Endodermal cell (in vitro differentiated cells): Measurements from ENCODE around the gene SMOC2. TPM values are rescaled to one million over a fixed set of nuclear protein-coding genes. Genes with fewer than 3 reads are reported as not detected.

Experiments used
- DNase-seq: peaks from one replicate; pipeline ENCODE4 v3.0.0-alpha.2; 2017
- H3K27ac ChIP-seq: 2 replicates; pipeline ENCODE4 v1.5.1; 2013; ENCODE audit warnings: mild to moderate bottlenecking, low read depth, low read length, moderate library complexity
- H3K27me3 ChIP-seq: 2 replicates; pipeline ENCODE4 v1.6.1; 2013; ENCODE audit warnings: mild to moderate bottlenecking, low read length, moderate library complexity; ENCODE audit not compliant: insufficient read depth, control insufficient read depth, poor library complexity, severe bottlenecking
- H3K36me3 ChIP-seq: 2 replicates; pipeline ENCODE4 v1.7.0; 2013; ENCODE audit warnings: mild to moderate bottlenecking, low read length, moderate library complexity; ENCODE audit not compliant: control insufficient read depth, insufficient read depth
- H3K4me1 ChIP-seq: one replicate; pipeline ENCODE4 v1.7.0; 2013; ENCODE audit warnings: low read length; ENCODE audit not compliant: control insufficient read depth, insufficient read depth
- H3K4me3 ChIP-seq: 2 replicates; pipeline ENCODE4 v1.5.1; 2013; ENCODE audit warnings: mild to moderate bottlenecking, low read length, moderate library complexity
- H3K9ac ChIP-seq: 2 replicates; pipeline ENCODE4 v1.6.1; 2013; ENCODE audit warnings: mild to moderate bottlenecking, low read length, moderate library complexity; ENCODE audit not compliant: poor library complexity, severe bottlenecking; ENCODE audit errors: extremely low read depth
- H3K9me3 ChIP-seq: 2 replicates; pipeline ENCODE4 v1.6.1; 2013; ENCODE audit warnings: mild to moderate bottlenecking, low read length, moderate library complexity; ENCODE audit not compliant: control insufficient read depth
- H3K27ac Mint-ChIP-seq: 2 replicates; pipeline ENCODE4 v1.8.0; 2020; ENCODE audit warnings: mixed read lengths
- H3K27me3 Mint-ChIP-seq: 2 replicates; pipeline ENCODE4 v1.8.0; 2021; ENCODE audit warnings: mild to moderate bottlenecking, mixed read lengths; ENCODE audit not compliant: insufficient read depth
- H3K36me3 Mint-ChIP-seq: 2 replicates; pipeline ENCODE4 v1.8.0; 2020; ENCODE audit warnings: low read depth, mixed read lengths
- H3K4me1 Mint-ChIP-seq: 2 replicates; pipeline ENCODE4 v1.8.0; 2020; ENCODE audit warnings: mixed read lengths
- H3K4me3 Mint-ChIP-seq: 2 replicates; pipeline ENCODE4 v1.8.0; 2020; ENCODE audit warnings: mild to moderate bottlenecking, moderate library complexity, mixed read lengths
- H3K9me3 Mint-ChIP-seq: 2 replicates; pipeline ENCODE4 v1.8.0; 2020; ENCODE audit warnings: mild to moderate bottlenecking, mixed read lengths
- WGBS, 2 experiments: methylation state at CpG; one replicate each; pipeline versions ENCODE4 v1.1.5 to v1.1.7; 2013; ENCODE audit warnings: missing lambda C conversion rate in 2 of 2, mixed read lengths in 1 of 2; ENCODE audit not compliant: insufficient coverage in 1 of 2, insufficient read length in 1 of 2; 5-methylcytosine and 5-hydroxymethylcytosine counted together
- total RNA-seq, 2 donors: library from RNA; stranded (reverse); fragmentation: NEBNext Ultra II Directional in 1 of 2; extraction: Animal tissue kit (Norgen Biotek cat#: 25700) in 1 of 2; gene quantifications; 2 replicates in 1 of 2; 3 replicates in 1 of 2; pipeline ENCODE4 v1.2.1, GENCODE V29; 2021
- TF ChIP-seq, protein P1 (sequence below): fragments of 200-600 bp; sonication (generic); conservative IDR thresholded peaks from 2 replicates; pipeline ENCODE4 v1.5.0; 2021; ENCODE audit warnings: antibody characterized with exemption, mild to moderate bottlenecking

The SMOC2 gene
- total RNA-seq, 2 donors from 2014 or later: 0.20 TPM; not detected in 1

DNA sequence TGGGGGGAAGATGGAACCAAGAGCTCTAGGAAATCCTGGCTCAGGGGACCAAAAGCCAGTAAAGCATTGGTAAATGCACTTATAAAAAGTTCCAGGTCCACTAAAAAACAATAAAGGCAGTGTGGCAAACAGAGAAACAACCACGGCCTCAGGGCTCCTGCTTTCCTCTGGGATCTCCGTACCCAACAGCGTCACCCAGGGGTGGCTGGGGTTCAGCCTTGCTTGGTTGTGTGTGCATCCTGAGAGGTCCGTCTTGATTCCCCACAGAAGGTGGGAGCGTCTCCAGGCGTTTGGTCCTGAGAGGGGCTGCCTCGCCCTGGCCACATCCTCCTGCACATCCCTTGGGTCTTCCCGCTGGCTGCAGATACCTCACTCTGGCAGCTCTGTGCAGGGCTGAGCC lies 60.6 kb downstream of the SMOC2 start:
- Histone ChIP-seq H3K9me3 (no peaks in the 10 kb centered on the region), H3K36me3 (no peaks in the 10 kb centered on the region), H3K27me3 (no peaks in the 10 kb centered on the region), H3K27ac (no peak overlapping the region), H3K9ac (no peak overlapping the region), H3K4me3 (no peak overlapping the region), H3K4me1 (no peaks in the 10 kb centered on the region)
- H3K27me3 Mint-ChIP-seq: peaks cover 10% of the 10 kb centered on the region
- WGBS, 2 experiments: 91 to 92% methylated on average over 8 of the region's 8 CpGs
- H3K9me3 Mint-ChIP-seq: peaks cover 6% of the 10 kb centered on the region
- DNase-seq: no peak
- TF ChIP-seq, protein P1, sequence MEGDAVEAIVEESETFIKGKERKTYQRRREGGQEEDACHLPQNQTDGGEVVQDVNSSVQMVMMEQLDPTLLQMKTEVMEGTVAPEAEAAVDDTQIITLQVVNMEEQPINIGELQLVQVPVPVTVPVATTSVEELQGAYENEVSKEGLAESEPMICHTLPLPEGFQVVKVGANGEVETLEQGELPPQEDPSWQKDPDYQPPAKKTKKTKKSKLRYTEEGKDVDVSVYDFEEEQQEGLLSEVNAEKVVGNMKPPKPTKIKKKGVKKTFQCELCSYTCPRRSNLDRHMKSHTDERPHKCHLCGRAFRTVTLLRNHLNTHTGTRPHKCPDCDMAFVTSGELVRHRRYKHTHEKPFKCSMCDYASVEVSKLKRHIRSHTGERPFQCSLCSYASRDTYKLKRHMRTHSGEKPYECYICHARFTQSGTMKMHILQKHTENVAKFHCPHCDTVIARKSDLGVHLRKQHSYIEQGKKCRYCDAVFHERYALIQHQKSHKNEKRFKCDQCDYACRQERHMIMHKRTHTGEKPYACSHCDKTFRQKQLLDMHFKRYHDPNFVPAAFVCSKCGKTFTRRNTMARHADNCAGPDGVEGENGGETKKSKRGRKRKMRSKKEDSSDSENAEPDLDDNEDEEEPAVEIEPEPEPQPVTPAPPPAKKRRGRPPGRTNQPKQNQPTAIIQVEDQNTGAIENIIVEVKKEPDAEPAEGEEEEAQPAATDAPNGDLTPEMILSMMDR: no peak
- H3K36me3 Mint-ChIP-seq: no peaks in the 10 kb centered on the region
- H3K4me1 Mint-ChIP-seq: peaks cover 14% of the 10 kb centered on the region
- H3K27ac Mint-ChIP-seq: no peak overlapping the region
- no peak overlapping the region for H3K4me3 Mint-ChIP-seq

DNA sequence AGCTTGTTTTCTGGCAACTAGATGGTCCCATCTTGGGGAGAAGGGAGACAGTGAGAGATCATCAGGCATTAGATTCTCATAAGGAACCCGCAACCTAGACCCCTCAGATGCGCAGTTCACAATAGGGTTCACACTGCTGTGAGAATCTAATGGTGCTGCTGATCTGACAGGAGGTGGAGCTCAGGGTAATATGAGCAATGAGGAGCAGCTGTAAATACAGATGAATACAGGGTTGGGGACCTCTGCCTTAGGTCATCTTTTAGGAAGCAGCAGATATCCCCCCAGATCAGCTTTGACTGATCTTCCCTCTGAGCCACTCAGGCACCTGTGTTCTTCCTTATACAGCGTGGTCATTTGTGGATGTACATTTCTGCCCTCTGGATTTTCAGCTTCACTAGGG lies 63.4 kb downstream of the SMOC2 start:
- Histone ChIP-seq H3K9me3 (no peaks in the 10 kb centered on the region), H3K27me3 (no peaks in the 10 kb centered on the region), H3K4me1 (no peaks in the 10 kb centered on the region), H3K9ac (no peak overlapping the region), H3K36me3 (no peaks in the 10 kb centered on the region), H3K4me3 (no peak overlapping the region), H3K27ac (no peak overlapping the region)
- peaks cover 6% of the 10 kb centered on the region for H3K9me3 Mint-ChIP-seq
- 96 to 99% methylated on average over 3 of the region's 3 CpGs for WGBS, 2 experiments
- H3K4me3 Mint-ChIP-seq: no peak overlapping the region
- no peak for DNase-seq
- peaks cover 6% of the 10 kb centered on the region for H3K4me1 Mint-ChIP-seq
- TF ChIP-seq, protein P1: no peak
- H3K36me3 Mint-ChIP-seq: no peaks in the 10 kb centered on the region
- H3K27me3 Mint-ChIP-seq: peaks cover 8% of the 10 kb centered on the region
- H3K27ac Mint-ChIP-seq: no peak overlapping the region

DNA sequence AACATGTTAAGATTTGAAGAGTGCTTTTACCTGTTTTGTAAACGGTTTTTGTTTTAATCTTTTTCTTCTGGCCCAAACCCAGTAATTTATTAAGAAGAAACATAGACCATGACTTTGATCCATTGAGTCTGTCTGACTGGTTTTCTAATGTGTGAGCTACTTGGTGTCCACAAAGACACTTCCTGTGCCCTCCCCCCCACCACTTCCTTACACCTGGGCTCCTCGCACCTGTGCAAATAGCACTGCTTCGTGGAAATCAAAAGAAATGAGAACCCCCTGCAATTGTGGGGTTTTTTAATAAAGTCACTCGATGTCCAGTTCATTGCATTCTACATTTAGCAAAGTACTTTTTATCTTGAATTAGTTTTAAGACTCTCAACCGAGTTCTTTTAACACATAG lies 65.5 kb downstream of the SMOC2 start:
- H3K27ac Mint-ChIP-seq: no peak overlapping the region

More for the DNA sequence above, 65.5 kb downstream of the SMOC2 start:
- H3K4me3 Mint-ChIP-seq: no peak overlapping the region
- H3K4me1 ChIP-seq: no peaks in the 10 kb centered on the region
- peaks cover 4% of the 10 kb centered on the region for H3K27me3 Mint-ChIP-seq
- no peaks in the 10 kb centered on the region for H3K27me3 ChIP-seq
- H3K27ac ChIP-seq: no peak overlapping the region
- TF ChIP-seq, protein P1: no peak
- H3K36me3 Mint-ChIP-seq: no peaks in the 10 kb centered on the region
- H3K4me1 Mint-ChIP-seq: no peaks in the 10 kb centered on the region
- H3K9ac ChIP-seq: no peak overlapping the region
- peaks cover 6% of the 10 kb centered on the region for H3K9me3 Mint-ChIP-seq
- WGBS, 2 experiments: 91 to 100% methylated on average over 3 to 5 of the region's 5 CpGs
- H3K36me3 ChIP-seq: no peaks in the 10 kb centered on the region
- H3K4me3 ChIP-seq: no peak overlapping the region
- DNase-seq: no peak
- H3K9me3 ChIP-seq: no peaks in the 10 kb centered on the region
